ENCODE data around the gene DENND1A.

DNA sequence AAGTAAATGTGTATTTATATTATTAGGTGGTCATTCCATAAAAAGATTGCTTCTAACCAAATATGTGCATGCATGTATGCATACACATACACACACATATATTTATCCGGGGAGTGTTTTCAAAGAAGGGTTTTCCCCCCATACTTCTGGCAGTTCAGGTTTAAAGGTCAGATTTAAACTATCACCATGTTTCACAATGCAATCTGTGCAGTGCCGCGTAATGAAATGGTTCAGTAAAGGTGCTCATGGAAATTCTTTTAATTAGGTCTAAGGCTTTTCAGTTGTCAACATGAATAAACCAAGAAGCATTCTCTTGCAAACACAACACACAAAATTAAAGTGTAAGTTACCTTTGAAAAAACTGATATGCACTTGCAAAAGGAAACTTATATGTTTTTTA lies 362.9 kb downstream of the DENND1A start:
- TF ChIP-seq POLR2A (IDR thresholded peaks at IDR 0.05; ENCODE audit: low read length) (no peak), JUN (IDR thresholded peaks at IDR 0.05) (no peak), ZC3H11A (IDR thresholded peaks at IDR 0.05) (no peak), FOXS1 (CRISPR knock-in tag; IDR thresholded peaks at IDR 0.05) (no peak), NPAS2 (CRISPR knock-in tag; IDR thresholded peaks at IDR 0.05; ENCODE audit: borderline replicate concordance) (no peak), RAD21 (conservative IDR thresholded peaks at IDR 0.05 in 1 of 2, IDR thresholded peaks at IDR 0.05 in 1 of 2) (no peak), CHD4 (IDR thresholded peaks at IDR 0.05; ENCODE audit: borderline replicate concordance) (no peak), MAFK (IDR thresholded peaks at IDR 0.05; ENCODE audit: partially characterized antibody) (no peak)
- TF ChIP-seq, protein P1, sequence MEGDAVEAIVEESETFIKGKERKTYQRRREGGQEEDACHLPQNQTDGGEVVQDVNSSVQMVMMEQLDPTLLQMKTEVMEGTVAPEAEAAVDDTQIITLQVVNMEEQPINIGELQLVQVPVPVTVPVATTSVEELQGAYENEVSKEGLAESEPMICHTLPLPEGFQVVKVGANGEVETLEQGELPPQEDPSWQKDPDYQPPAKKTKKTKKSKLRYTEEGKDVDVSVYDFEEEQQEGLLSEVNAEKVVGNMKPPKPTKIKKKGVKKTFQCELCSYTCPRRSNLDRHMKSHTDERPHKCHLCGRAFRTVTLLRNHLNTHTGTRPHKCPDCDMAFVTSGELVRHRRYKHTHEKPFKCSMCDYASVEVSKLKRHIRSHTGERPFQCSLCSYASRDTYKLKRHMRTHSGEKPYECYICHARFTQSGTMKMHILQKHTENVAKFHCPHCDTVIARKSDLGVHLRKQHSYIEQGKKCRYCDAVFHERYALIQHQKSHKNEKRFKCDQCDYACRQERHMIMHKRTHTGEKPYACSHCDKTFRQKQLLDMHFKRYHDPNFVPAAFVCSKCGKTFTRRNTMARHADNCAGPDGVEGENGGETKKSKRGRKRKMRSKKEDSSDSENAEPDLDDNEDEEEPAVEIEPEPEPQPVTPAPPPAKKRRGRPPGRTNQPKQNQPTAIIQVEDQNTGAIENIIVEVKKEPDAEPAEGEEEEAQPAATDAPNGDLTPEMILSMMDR (IDR thresholded peaks at IDR 0.05): no peak
- TF ChIP-seq, protein P2, sequence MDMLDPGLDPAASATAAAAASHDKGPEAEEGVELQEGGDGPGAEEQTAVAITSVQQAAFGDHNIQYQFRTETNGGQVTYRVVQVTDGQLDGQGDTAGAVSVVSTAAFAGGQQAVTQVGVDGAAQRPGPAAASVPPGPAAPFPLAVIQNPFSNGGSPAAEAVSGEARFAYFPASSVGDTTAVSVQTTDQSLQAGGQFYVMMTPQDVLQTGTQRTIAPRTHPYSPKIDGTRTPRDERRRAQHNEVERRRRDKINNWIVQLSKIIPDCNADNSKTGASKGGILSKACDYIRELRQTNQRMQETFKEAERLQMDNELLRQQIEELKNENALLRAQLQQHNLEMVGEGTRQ (IDR thresholded peaks at IDR 0.05): no peak
- TF ChIP-seq, protein P3, sequence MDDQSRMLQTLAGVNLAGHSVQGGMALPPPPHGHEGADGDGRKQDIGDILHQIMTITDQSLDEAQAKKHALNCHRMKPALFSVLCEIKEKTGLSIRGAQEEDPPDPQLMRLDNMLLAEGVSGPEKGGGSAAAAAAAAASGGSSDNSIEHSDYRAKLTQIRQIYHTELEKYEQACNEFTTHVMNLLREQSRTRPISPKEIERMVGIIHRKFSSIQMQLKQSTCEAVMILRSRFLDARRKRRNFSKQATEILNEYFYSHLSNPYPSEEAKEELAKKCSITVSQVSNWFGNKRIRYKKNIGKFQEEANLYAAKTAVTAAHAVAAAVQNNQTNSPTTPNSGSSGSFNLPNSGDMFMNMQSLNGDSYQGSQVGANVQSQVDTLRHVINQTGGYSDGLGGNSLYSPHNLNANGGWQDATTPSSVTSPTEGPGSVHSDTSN (IDR thresholded peaks at IDR 0.05): no peak
